ENCODE results near the gene TRIP10. TPM values are rescaled to one million over a fixed set of nuclear protein-coding genes. Genes with fewer than 3 reads are reported as not detected.

TRIP10 gene
- total and polyA plus RNA-seq, 4 donors: 60.8 to 97.3 (median 79.8) TPM

- WGBS, 2 donors: 94 to 95% methylated on average over 24 to 25 of the region's 25 CpGs
- no peaks in the 10 kb centered on the region for H3K4me1 ChIP-seq (ENCODE audit: control insufficient read depth in 5 of 5, insufficient read depth in 5 of 5, low read length in 5 of 5)
- H3K4me3 ChIP-seq: no peak overlapping the region
- H3K9me3 ChIP-seq (ENCODE audit: control insufficient read depth in 4 of 4, insufficient read depth in 3 of 4, low read length in 3 of 4): peaks cover 0 to 1% (median 0%) of the 10 kb centered on the region in 4 donors
- no peak overlapping the region for H3K9ac ChIP-seq (ENCODE audit: insufficient read depth in 1 of 2, low read length in 2 of 2)
- DNase-seq: no peak
- TF ChIP-seq, protein P1, sequence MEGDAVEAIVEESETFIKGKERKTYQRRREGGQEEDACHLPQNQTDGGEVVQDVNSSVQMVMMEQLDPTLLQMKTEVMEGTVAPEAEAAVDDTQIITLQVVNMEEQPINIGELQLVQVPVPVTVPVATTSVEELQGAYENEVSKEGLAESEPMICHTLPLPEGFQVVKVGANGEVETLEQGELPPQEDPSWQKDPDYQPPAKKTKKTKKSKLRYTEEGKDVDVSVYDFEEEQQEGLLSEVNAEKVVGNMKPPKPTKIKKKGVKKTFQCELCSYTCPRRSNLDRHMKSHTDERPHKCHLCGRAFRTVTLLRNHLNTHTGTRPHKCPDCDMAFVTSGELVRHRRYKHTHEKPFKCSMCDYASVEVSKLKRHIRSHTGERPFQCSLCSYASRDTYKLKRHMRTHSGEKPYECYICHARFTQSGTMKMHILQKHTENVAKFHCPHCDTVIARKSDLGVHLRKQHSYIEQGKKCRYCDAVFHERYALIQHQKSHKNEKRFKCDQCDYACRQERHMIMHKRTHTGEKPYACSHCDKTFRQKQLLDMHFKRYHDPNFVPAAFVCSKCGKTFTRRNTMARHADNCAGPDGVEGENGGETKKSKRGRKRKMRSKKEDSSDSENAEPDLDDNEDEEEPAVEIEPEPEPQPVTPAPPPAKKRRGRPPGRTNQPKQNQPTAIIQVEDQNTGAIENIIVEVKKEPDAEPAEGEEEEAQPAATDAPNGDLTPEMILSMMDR (IDR thresholded peaks at IDR 0.05; ENCODE audit: control extremely low read depth, extremely low read depth): no peak
- peaks cover 0 to 12% (median 0%) of the 10 kb centered on the region in 4 donors for H3K36me3 ChIP-seq (ENCODE audit: control insufficient read depth in 4 of 4, insufficient read depth in 4 of 4, low read length in 4 of 4)
- no peak for ATAC-seq (ENCODE audit: insufficient read depth, low FRiP score)
- H3K27ac ChIP-seq (ENCODE audit: low read depth in 1 of 2, low read length in 1 of 2): no peak overlapping the region
- H3K27me3 ChIP-seq (ENCODE audit: control insufficient read depth in 3 of 3, insufficient read depth in 3 of 3, low read length in 2 of 3): no peaks in the 10 kb centered on the region
Measured at GRCh38 chr19:6694147-6694815, 45.2 kb upstream of the TRIP10 start.

DNA sequence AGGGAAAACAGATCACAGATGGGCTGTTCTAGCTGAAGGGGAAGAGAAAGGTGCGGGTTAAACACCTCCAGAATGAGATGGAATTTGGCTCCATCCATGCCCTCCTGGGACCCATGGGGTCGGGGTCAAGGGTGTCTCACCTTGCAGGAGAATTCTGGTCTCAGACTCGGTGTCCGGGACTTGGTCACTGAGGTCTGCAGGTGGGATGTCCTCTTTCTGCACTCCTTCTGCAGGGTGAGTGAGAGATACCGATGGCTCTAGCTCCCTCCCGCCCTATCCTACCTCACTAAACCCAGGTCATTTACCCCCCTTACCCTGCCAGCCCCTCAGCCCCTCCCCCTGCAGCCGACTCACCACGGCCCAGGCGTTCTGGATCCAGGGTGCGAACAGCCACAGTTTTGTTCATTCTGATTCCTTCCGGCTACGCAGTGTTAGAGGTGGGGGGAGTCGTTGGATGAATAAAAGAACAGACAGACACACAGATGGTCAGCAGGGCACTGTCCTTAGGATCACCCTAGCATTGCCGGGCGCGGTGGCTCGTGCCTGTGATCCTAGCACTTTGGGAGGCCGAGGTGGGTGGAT is 43.1 kb upstream of the TRIP10 start:
- TF ChIP-seq, protein P1 (IDR thresholded peaks at IDR 0.05; ENCODE audit: control extremely low read depth, extremely low read depth): no peak
- DNase-seq (no peak), ATAC-seq (ENCODE audit: insufficient read depth, low FRiP score) (no peak)
- no peaks in the 10 kb centered on the region for H3K4me1 ChIP-seq (ENCODE audit: control insufficient read depth in 5 of 5, insufficient read depth in 5 of 5, low read length in 5 of 5)
- H3K9ac ChIP-seq (ENCODE audit: insufficient read depth in 1 of 2, low read length in 2 of 2): no peak overlapping the region
- peaks cover 0 to 11% (median 0%) of the 10 kb centered on the region in 4 donors for H3K36me3 ChIP-seq (ENCODE audit: control insufficient read depth in 4 of 4, insufficient read depth in 4 of 4, low read length in 4 of 4)
- no peak overlapping the region for H3K4me3 ChIP-seq
- 83 to 85% methylated on average over 17 to 18 of the region's 18 CpGs for WGBS, 2 donors
- no peak overlapping the region for H3K27ac ChIP-seq (ENCODE audit: low read depth in 1 of 2, low read length in 1 of 2)
- peaks cover 0 to 1% (median 0%) of the 10 kb centered on the region in 4 donors for H3K9me3 ChIP-seq (ENCODE audit: control insufficient read depth in 4 of 4, insufficient read depth in 3 of 4, low read length in 3 of 4)
- H3K27me3 ChIP-seq (ENCODE audit: control insufficient read depth in 3 of 3, insufficient read depth in 3 of 3, low read length in 2 of 3): no peaks in the 10 kb centered on the region

- TF ChIP-seq, protein P1 (IDR thresholded peaks at IDR 0.05; ENCODE audit: control extremely low read depth, extremely low read depth): no peak
- Histone ChIP-seq H3K4me3 (no peak overlapping the region), H3K27me3 (ENCODE audit: control insufficient read depth in 3 of 3, insufficient read depth in 3 of 3, low read length in 2 of 3) (no peaks in the 10 kb centered on the region), H3K4me1 (ENCODE audit: control insufficient read depth in 5 of 5, insufficient read depth in 5 of 5, low read length in 5 of 5) (no peaks in the 10 kb centered on the region), H3K9ac (ENCODE audit: insufficient read depth in 1 of 2, low read length in 2 of 2) (no peak overlapping the region), H3K36me3 (ENCODE audit: control insufficient read depth in 4 of 4, insufficient read depth in 4 of 4, low read length in 4 of 4) (peaks cover 0 to 15% (median 0%) of the 10 kb centered on the region in 4 donors), H3K9me3 (ENCODE audit: control insufficient read depth in 4 of 4, insufficient read depth in 3 of 4, low read length in 3 of 4) (no peaks in the 10 kb centered on the region), H3K27ac (ENCODE audit: low read depth in 1 of 2, low read length in 1 of 2) (no peak overlapping the region)
- WGBS, 2 donors: 49 to 56% methylated on average over 13 of the region's 13 CpGs
- ATAC-seq (ENCODE audit: insufficient read depth, low FRiP score) (no peak), DNase-seq (no peak)
Measured at GRCh38 chr19:6697291-6697690, 42.2 kb upstream of the TRIP10 start.

Measured in lung (tissue), 12 donors.